Sigmoid colon (tissue), 7 donors: Measurements from ENCODE around the gene CERS6. TPM values are rescaled to one million over a fixed set of nuclear protein-coding genes. Genes with fewer than 3 reads are reported as not detected.

Source experiments
- DNase-seq: peaks from one replicate; pipeline ENCODE4 v3.0.0-alpha.2; 2019
- H3K27ac ChIP-seq, 4 donors: fragments of 200-600 bp; sonication (generic); one replicate each; pipeline ENCODE4 v1.5.1; 2016 to 2019; ENCODE audit warnings: mild to moderate bottlenecking in 1 of 4
- H3K27me3 ChIP-seq, 3 donors: fragments of 200-600 bp; sonication (generic); one replicate each; pipeline ENCODE4 v1.5.1; 2019; ENCODE audit warnings: mild to moderate bottlenecking in 1 of 3
- H3K36me3 ChIP-seq, 4 donors: fragments of 200-600 bp; sonication (generic); one replicate each; pipeline ENCODE4 v1.5.1; 2016 to 2019
- H3K4me1 ChIP-seq, 4 donors: fragments of 200-600 bp; sonication (generic); one replicate each; pipeline ENCODE4 v1.5.1; 2017 to 2019
- H3K4me3 ChIP-seq, 4 donors: fragments of 200-600 bp; sonication (generic); one replicate each; pipeline ENCODE4 v1.5.1; 2017 to 2019; ENCODE audit warnings: mild to moderate bottlenecking in 2 of 4, moderate library complexity in 1 of 4
- H3K9me3 ChIP-seq, 4 donors: fragments of 200-600 bp in 3 of 4; sonication (generic) in 3 of 4; one replicate each; pipeline versions ENCODE4 v1.5.1 to v1.6.1; 2013 to 2019
- CTCF ChIP-seq, 4 experiments: fragments of 450-650 bp in 3 of 4; fragments of 200-600 bp in 1 of 4; IDR thresholded peaks; one replicate each; pipeline ENCODE4 v1.5.1; 2016 to 2019; ENCODE audit warnings: antibody characterized with exemption in 4 of 4, mild to moderate bottlenecking in 3 of 4, moderate library complexity in 2 of 4
- EP300 ChIP-seq, 4 donors: sonication (generic); formaldehyde crosslinking; IDR thresholded peaks; one replicate each; pipeline ENCODE4 v1.6.1; 2017; ENCODE audit warnings: antibody characterized with exemption in 4 of 4
- POLR2A ChIP-seq, 2 donors: fragments of 450-650 bp; IDR thresholded peaks; one replicate each; pipeline ENCODE4 v1.6.1; 2016; ENCODE audit warnings: antibody characterized with exemption in 2 of 2, mild to moderate bottlenecking in 2 of 2, moderate library complexity in 2 of 2
- POLR2AphosphoS5 ChIP-seq, 4 donors: sonication (generic); formaldehyde crosslinking; IDR thresholded peaks; one replicate each; pipeline ENCODE4 v1.6.1; 2017; ENCODE audit warnings: antibody characterized with exemption in 4 of 4
- WGBS, 2 donors: extraction: QIAGEN DNeasy Blood & Tissue Kit; methylation state at CpG; one replicate each; pipeline ENCODE4 v1.1.7; 2013; 5-methylcytosine and 5-hydroxymethylcytosine counted together
- intact Hi-C: fragments of 100-400 bp; cut with DNase I; formaldehyde crosslinking; loops from one replicate; pipeline ENCODE4 v1.15.1; 2023
- polyA plus RNA-seq, 3 donors: library from polyadenylated mRNA; stranded (reverse); fragments of 200-250 nt; gene quantifications; one replicate each; pipeline ENCODE4 v1.2.3, GENCODE V29; 2013
- total RNA-seq, 4 donors: library from RNA; depleted of rRNA; stranded (reverse); fragments of >200 nt; gene quantifications; one replicate each; pipeline ENCODE4 v1.1.0, GENCODE V29; 2016
- donor health status: healthy with polysubstance abuse.
- donor health status: Bipolar disorder and iron deficiency.
- donor health status: healthy.

The CERS6 gene
- total and polyA plus RNA-seq, 7 donors, result 4.4 to 21.0 (median 11.2) TPM

- no peak for DNase-seq
- no peak overlapping the region for H3K4me3 ChIP-seq
- no peak for TF ChIP-seq EP300 (IDR thresholded peaks at IDR 0.05)
- H3K36me3 ChIP-seq, result no peaks in the 10 kb centered on the region
- WGBS, 2 donors, result 95% methylated on average over 2 of the region's 2 CpGs
- intact Hi-C loops, result no loop called here
- H3K9me3 ChIP-seq, result no peaks in the 10 kb centered on the region
- no peaks in the 10 kb centered on the region for H3K4me1 ChIP-seq
- no peak overlapping the region for H3K27ac ChIP-seq
- no peaks in the 10 kb centered on the region for H3K27me3 ChIP-seq
These were observed 354.2 kb downstream of the CERS6 start for GRCh38 chr2:168810235-168810634.

GRCh38 chr2:168811696-168812095, 355.6 kb downstream of the CERS6 start:
- H3K27ac ChIP-seq, result no peak overlapping the region
- no peak for DNase-seq
- no peaks in the 10 kb centered on the region for H3K9me3 ChIP-seq
- no peaks in the 10 kb centered on the region for H3K4me1 ChIP-seq
- WGBS, 2 donors, result 14 to 55% methylated on average over 3 of the region's 3 CpGs
- intact Hi-C loops, result no loop called here
- no peak overlapping the region for H3K4me3 ChIP-seq
- TF ChIP-seq POLR2AphosphoS5 (IDR thresholded peaks at IDR 0.05), result no peak
- TF ChIP-seq CTCF (IDR thresholded peaks at IDR 0.05), result no peak
- TF ChIP-seq EP300 (IDR thresholded peaks at IDR 0.05), result no peak
- no peak for TF ChIP-seq POLR2A (IDR thresholded peaks at IDR 0.05)
- no peaks in the 10 kb centered on the region for H3K27me3 ChIP-seq
- no peaks in the 10 kb centered on the region for H3K36me3 ChIP-seq

- Histone ChIP-seq H3K27me3 (no peaks in the 10 kb centered on the region), H3K36me3 (no peaks in the 10 kb centered on the region), H3K4me3 (no peak overlapping the region), H3K9me3 (no peaks in the 10 kb centered on the region), H3K4me1 (no peaks in the 10 kb centered on the region), H3K27ac (no peak overlapping the region)
- 62 to 81% methylated on average over 2 of the region's 2 CpGs for WGBS, 2 donors
- TF ChIP-seq POLR2AphosphoS5 (IDR thresholded peaks at IDR 0.05) (no peak), CTCF (IDR thresholded peaks at IDR 0.05) (no peak), POLR2A (IDR thresholded peaks at IDR 0.05) (no peak), EP300 (IDR thresholded peaks at IDR 0.05) (no peak)
- intact Hi-C loops, result no loop called here
- no peak for DNase-seq
These were observed 358.0 kb downstream of the CERS6 start for GRCh38 chr2:168814046-168814445.

GRCh38 chr2:168814939-168815907, 359.2 kb downstream of the CERS6 start:
- no peak overlapping the region for H3K4me3 ChIP-seq
- no peak for DNase-seq
- no peak overlapping the region for H3K27ac ChIP-seq
- H3K4me1 ChIP-seq, result no peaks in the 10 kb centered on the region
- WGBS, 2 donors, result 84 to 92% methylated on average over 1 of the region's 1 CpG
- intact Hi-C loops, result no loop called here
- no peaks in the 10 kb centered on the region for H3K27me3 ChIP-seq
- no peaks in the 10 kb centered on the region for H3K9me3 ChIP-seq
- TF ChIP-seq EP300 (IDR thresholded peaks at IDR 0.05), result no peak
- TF ChIP-seq POLR2A (IDR thresholded peaks at IDR 0.05), result no peak
- TF ChIP-seq POLR2AphosphoS5 (IDR thresholded peaks at IDR 0.05), result no peak
- no peak for TF ChIP-seq CTCF (IDR thresholded peaks at IDR 0.05)
- no peaks in the 10 kb centered on the region for H3K36me3 ChIP-seq

- 91 to 95% methylated on average over 3 of the region's 3 CpGs for WGBS, 2 donors
- Histone ChIP-seq H3K36me3 (no peaks in the 10 kb centered on the region), H3K27ac (no peak overlapping the region), H3K4me1 (no peaks in the 10 kb centered on the region), H3K9me3 (no peaks in the 10 kb centered on the region), H3K27me3 (no peaks in the 10 kb centered on the region), H3K4me3 (no peak overlapping the region)
- no peak for DNase-seq
- TF ChIP-seq EP300 (IDR thresholded peaks at IDR 0.05) (no peak), CTCF (IDR thresholded peaks at IDR 0.05) (no peak), POLR2AphosphoS5 (IDR thresholded peaks at IDR 0.05) (no peak)
- intact Hi-C loops, result no loop called here
These were observed 360.3 kb downstream of the CERS6 start for GRCh38 chr2:168816369-168816768.
